GM12878 (cell line): ENCODE results near the gene PDE4DIP. TPM values are rescaled to one million over a fixed set of nuclear protein-coding genes. Genes with fewer than 3 reads are reported as not detected.
"Not testable (repeated sequence)": the region's sequence is repeated elsewhere in the genome, so short reads cannot be mapped to it uniquely, and the experiment has no call there.

ENCODE experiments used
- ATAC-seq: fragments of 200-7000 bp; cut with Tn5 transposase; 3 replicates; pipeline ENCODE4 v1.9.1; 2020; ENCODE audit warnings: mild to moderate bottlenecking, moderate library complexity
- BruUV-seq: library from RNA; stranded (reverse); fragments of 400-500 nt; replicated peaks from 2 replicates; lab custom pipeline; 2021; lab: Mats Ljungman, UMichigan
- CTCF ChIA-PET: fragments of 300-600 bp; sonication (Branson Sonifier 250); formaldehyde crosslinking; extraction: SDS; loops from one replicate; lab custom pipeline; 2021; ENCODE audit warnings: inconsistent platforms; lab: Yijun Ruan, JAX
- POLR2A ChIA-PET: fragments of 350-600 bp; formaldehyde crosslinking; extraction: SDS; loops from one replicate; lab custom pipeline; 2021; ENCODE audit warnings: inconsistent platforms; lab: Charles Lee
- RAD21 ChIA-PET: fragments of 300-600 bp; sonication (Branson Sonifier 250); formaldehyde crosslinking; loops from one replicate; lab custom pipeline; 2023; ENCODE audit warnings: antibody characterized with exemption; ENCODE audit not compliant: unreplicated experiment; lab: Charles Lee
- SMC1A ChIA-PET: fragments of 300-600 bp; sonication (Branson Sonifier 250); formaldehyde crosslinking; loops from one replicate; lab custom pipeline; 2023; ENCODE audit not compliant: unreplicated experiment, uncharacterized antibody; lab: Charles Lee
- DNase-seq: peaks from one replicate; pipeline ENCODE4 v3.0.0-alpha.2; 2011; ENCODE audit warnings: low read depth, low spot score
- FAIRE-seq: peaks from 3 replicates; lab custom pipeline; 2011; peaks lifted over from hg19 to GRCh38; lab: Jason Lieb, UNC
- H2AFZ ChIP-seq: 2 replicates; pipeline ENCODE4 v1.6.0; 2011; ENCODE audit warnings: low read depth, low read length, control low read depth; ENCODE audit not compliant: control insufficient read depth
- H3K27ac ChIP-seq: 2 replicates; pipeline ENCODE4 v1.5.1; 2011; ENCODE audit warnings: control low read depth; ENCODE audit not compliant: control insufficient read depth, insufficient read depth
- H3K27me3 ChIP-seq, 2 experiments: replicated peaks in 1 of 2; 2 replicates each; pipeline versions ENCODE4 v1.6.0 to v1.6.1; 2011; ENCODE audit warnings: low read length in 1 of 2; ENCODE audit not compliant: control insufficient read depth in 2 of 2, insufficient read depth in 2 of 2
- H3K36me3 ChIP-seq, 2 experiments: 2 replicates each; pipeline ENCODE4 v1.5.1; 2011; ENCODE audit warnings: low read length in 1 of 2; ENCODE audit not compliant: control insufficient read depth in 2 of 2, insufficient read depth in 2 of 2
- H3K4me1 ChIP-seq: 2 replicates; pipeline ENCODE4 v1.6.1; 2011; ENCODE audit warnings: mild to moderate bottlenecking, low read length, moderate library complexity, mixed read lengths; ENCODE audit not compliant: control insufficient read depth, insufficient read depth
- H3K4me2 ChIP-seq: 2 replicates; pipeline ENCODE4 v1.6.0; 2011; ENCODE audit warnings: control low read depth; ENCODE audit not compliant: control insufficient read depth, insufficient read depth
- H3K4me3 ChIP-seq: fragments of 200-600 bp; sonication (generic); 2 replicates; pipeline ENCODE4 v1.5.1; 2016
- H3K79me2 ChIP-seq: 2 replicates; pipeline ENCODE4 v1.6.0; 2011; ENCODE audit warnings: low read length; ENCODE audit not compliant: control insufficient read depth, insufficient read depth
- H3K9ac ChIP-seq: 2 replicates; pipeline ENCODE4 v1.8.0; 2011; ENCODE audit warnings: low read length, control low read depth, mixed read lengths; ENCODE audit not compliant: control insufficient read depth, insufficient read depth
- H3K9me3 ChIP-seq: replicated peaks from 3 replicates; pipeline ENCODE4 v1.5.1; 2011; ENCODE audit warnings: mild to moderate bottlenecking, low read length; ENCODE audit not compliant: control insufficient read depth, insufficient read depth
- H4K20me1 ChIP-seq: 2 replicates; pipeline ENCODE4 v1.6.0; 2011; ENCODE audit not compliant: control insufficient read depth, insufficient read depth
- WGBS: methylation state at CpG from one replicate; pipeline ENCODE4 v1.1.6; 2016; ENCODE audit warnings: low lambda C conversion rate; ENCODE audit not compliant: insufficient replicate concordance, insufficient coverage; ENCODE audit errors: missing lambda C conversion rate; 5-methylcytosine and 5-hydroxymethylcytosine counted together
- in situ Hi-C: fragments of 300-500 bp; cut with MboI; formaldehyde crosslinking; loops from 9 replicates; pipeline ENCODE4 v1.14.3; 2018; ENCODE audit warnings: mixed read lengths
- intact Hi-C: fragments of 100-400 bp; cut with micrococcal nuclease; formaldehyde crosslinking; loops from one replicate; pipeline ENCODE4 v1.14.2; 2022; ENCODE audit not compliant: unreplicated experiment
- polyA plus RNA-seq, 11 experiments: library from polyadenylated mRNA; depleted of rRNA in 4 of 11; unstranded in 6 of 11; stranded (reverse) in 5 of 11; fragments of >200 nt; fragmentation: Nextera tagmentation in 4 of 11; fragmentation: Illumina TruSeq in 1 of 11; extraction: Ambion mirVana in 4 of 11; extraction: Trizol in 1 of 11; gene quantifications; 1 replicate in 1 of 11; 2 replicates in 10 of 11; pipeline versions ENCODE4 v1.2.1 to v1.2.3, GENCODE V29; 2011 to 2016; ENCODE audit warnings: inconsistent platforms in 2 of 11, missing spikeins in 2 of 11, low read depth in 1 of 11
- total RNA-seq, 4 experiments: library from RNA; depleted of rRNA in 3 of 4; stranded (reverse); fragments of >200 nt in 3 of 4; fragmentation: Illumina TruSeq in 1 of 4; extraction: Trizol in 1 of 4; gene quantifications; 2 replicates each; pipeline versions ENCODE4 v1.2.1 to v1.2.3, GENCODE V29; 2013 to 2021

Gene PDE4DIP
- total and polyA plus RNA-seq, 10 of the 15 experiments (the other 5 are each of a cell fraction or from before 2014, with no cell fraction given), result 3.5 to 9.0 (median 5.4) TPM

GRCh38 chr1:149033916-149034315 is 189.7 kb downstream of the PDE4DIP start:
- H3K27me3 ChIP-seq, SMC1A ChIA-PET, FAIRE-seq, H3K4me2 ChIP-seq, RAD21 ChIA-PET, DNase-seq, POLR2A ChIA-PET, H3K9me3 ChIP-seq, in situ Hi-C loops, CTCF ChIA-PET, H3K9ac ChIP-seq, H2AFZ ChIP-seq, H3K79me2 ChIP-seq, ATAC-seq, intact Hi-C loops, H3K27ac ChIP-seq, BruUV-seq, H3K36me3 ChIP-seq, H4K20me1 ChIP-seq, H3K4me1 ChIP-seq, H3K4me3 ChIP-seq: not testable (repeated sequence)
- WGBS, result 80% methylated on average over 1 of the region's 3 CpGs

GRCh38 chr1:149043056-149043455 is 198.8 kb downstream of the PDE4DIP start:
- CTCF ChIA-PET, H4K20me1 ChIP-seq, in situ Hi-C loops, H3K4me1 ChIP-seq, POLR2A ChIA-PET, H3K27ac ChIP-seq, H3K4me2 ChIP-seq, DNase-seq, SMC1A ChIA-PET, H3K9ac ChIP-seq, H3K36me3 ChIP-seq, H2AFZ ChIP-seq, H3K27me3 ChIP-seq, BruUV-seq, FAIRE-seq, RAD21 ChIA-PET, H3K79me2 ChIP-seq, H3K9me3 ChIP-seq, H3K4me3 ChIP-seq, ATAC-seq, intact Hi-C loops: not testable (repeated sequence)
- 44% methylated on average over 2 of the region's 4 CpGs for WGBS

GRCh38 chr1:149064611-149065010 is 220.4 kb downstream of the PDE4DIP start:
- ATAC-seq, in situ Hi-C loops, H3K27ac ChIP-seq, H3K79me2 ChIP-seq, FAIRE-seq, BruUV-seq, H3K36me3 ChIP-seq, intact Hi-C loops, H3K9ac ChIP-seq, H3K27me3 ChIP-seq, H4K20me1 ChIP-seq, H2AFZ ChIP-seq, H3K4me3 ChIP-seq, H3K4me1 ChIP-seq, DNase-seq, SMC1A ChIA-PET, H3K4me2 ChIP-seq, POLR2A ChIA-PET, RAD21 ChIA-PET, CTCF ChIA-PET, H3K9me3 ChIP-seq: not testable (repeated sequence)
- 67% methylated on average over 3 of the region's 3 CpGs for WGBS

DNA sequence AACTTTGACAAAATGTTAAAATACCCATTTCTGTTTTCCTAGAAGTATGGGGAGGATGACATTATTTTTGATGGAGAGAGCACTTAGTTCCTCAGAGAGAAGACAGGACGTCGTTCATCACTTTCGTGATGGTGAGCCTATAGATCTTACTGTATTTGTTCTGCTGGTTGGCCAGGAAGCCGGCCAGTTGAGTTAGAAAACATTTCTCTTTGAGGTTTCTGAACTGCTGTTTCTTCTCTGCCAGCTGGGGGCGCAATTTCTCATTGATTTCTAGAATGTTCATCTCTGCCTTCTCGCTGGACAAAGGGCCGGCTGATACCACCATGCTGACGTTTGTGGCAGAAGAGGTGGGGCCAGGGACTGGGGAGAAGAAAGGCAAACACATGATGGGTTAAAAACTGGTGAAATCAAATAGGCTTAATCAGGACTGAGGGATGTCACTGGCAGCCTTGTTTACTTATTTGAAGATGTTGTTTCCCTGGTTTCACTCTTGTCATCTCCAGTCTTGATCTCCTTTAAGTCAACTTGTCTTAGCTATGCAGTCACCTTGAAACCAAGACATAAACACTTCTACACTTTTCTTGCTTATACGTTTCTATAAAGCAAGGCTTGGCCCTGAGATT is 231.4 kb downstream of the PDE4DIP start:
- RAD21 ChIA-PET, H2AFZ ChIP-seq, H3K36me3 ChIP-seq, H3K79me2 ChIP-seq, DNase-seq, H3K4me1 ChIP-seq, H3K27me3 ChIP-seq, POLR2A ChIA-PET, H3K9me3 ChIP-seq, H3K4me3 ChIP-seq, ATAC-seq, H3K27ac ChIP-seq, SMC1A ChIA-PET, H3K9ac ChIP-seq, CTCF ChIA-PET, BruUV-seq, in situ Hi-C loops, H3K4me2 ChIP-seq, H4K20me1 ChIP-seq, FAIRE-seq, intact Hi-C loops: not testable (repeated sequence)
- 42% methylated on average over 5 of the region's 9 CpGs for WGBS
